GM12878 (cell line): ENCODE results near the gene RPL18. TPM values are rescaled to one million over a fixed set of nuclear protein-coding genes. Genes with fewer than 3 reads are reported as not detected.
A peak's percentile ranks its signal among the peaks of the same experiment; 100 is the strongest.

Source experiments
- ATAC-seq: fragments of 200-7000 bp; cut with Tn5 transposase; 3 replicates; pipeline ENCODE4 v1.9.1; 2020; ENCODE audit warnings: mild to moderate bottlenecking, moderate library complexity
- BruUV-seq: library from RNA; stranded (reverse); fragments of 400-500 nt; replicated peaks from 2 replicates; lab custom pipeline; 2021; lab: Mats Ljungman, UMichigan
- CTCF ChIA-PET: fragments of 300-600 bp; sonication (Branson Sonifier 250); formaldehyde crosslinking; extraction: SDS; loops from one replicate; lab custom pipeline; 2021; ENCODE audit warnings: inconsistent platforms; lab: Yijun Ruan, JAX
- POLR2A ChIA-PET: fragments of 350-600 bp; formaldehyde crosslinking; extraction: SDS; loops from one replicate; lab custom pipeline; 2021; ENCODE audit warnings: inconsistent platforms; lab: Charles Lee
- RAD21 ChIA-PET: fragments of 300-600 bp; sonication (Branson Sonifier 250); formaldehyde crosslinking; loops from one replicate; lab custom pipeline; 2023; ENCODE audit warnings: antibody characterized with exemption; ENCODE audit not compliant: unreplicated experiment; lab: Charles Lee
- SMC1A ChIA-PET: fragments of 300-600 bp; sonication (Branson Sonifier 250); formaldehyde crosslinking; loops from one replicate; lab custom pipeline; 2023; ENCODE audit not compliant: unreplicated experiment, uncharacterized antibody; lab: Charles Lee
- DNase-seq: peaks from one replicate; pipeline ENCODE4 v3.0.0-alpha.2; 2011; ENCODE audit warnings: low read depth, low spot score
- FAIRE-seq: peaks from 3 replicates; lab custom pipeline; 2011; peaks lifted over from hg19 to GRCh38; lab: Jason Lieb, UNC
- H2AFZ ChIP-seq: 2 replicates; pipeline ENCODE4 v1.6.0; 2011; ENCODE audit warnings: low read depth, low read length, control low read depth; ENCODE audit not compliant: control insufficient read depth
- H3K27ac ChIP-seq: 2 replicates; pipeline ENCODE4 v1.5.1; 2011; ENCODE audit warnings: control low read depth; ENCODE audit not compliant: control insufficient read depth, insufficient read depth
- H3K27me3 ChIP-seq, 2 experiments: replicated peaks in 1 of 2; 2 replicates each; pipeline versions ENCODE4 v1.6.0 to v1.6.1; 2011; ENCODE audit warnings: low read length in 1 of 2; ENCODE audit not compliant: control insufficient read depth in 2 of 2, insufficient read depth in 2 of 2
- H3K36me3 ChIP-seq, 2 experiments: 2 replicates each; pipeline ENCODE4 v1.5.1; 2011; ENCODE audit warnings: low read length in 1 of 2; ENCODE audit not compliant: control insufficient read depth in 2 of 2, insufficient read depth in 2 of 2
- H3K4me1 ChIP-seq: 2 replicates; pipeline ENCODE4 v1.6.1; 2011; ENCODE audit warnings: mild to moderate bottlenecking, low read length, moderate library complexity, mixed read lengths; ENCODE audit not compliant: control insufficient read depth, insufficient read depth
- H3K4me2 ChIP-seq: 2 replicates; pipeline ENCODE4 v1.6.0; 2011; ENCODE audit warnings: control low read depth; ENCODE audit not compliant: control insufficient read depth, insufficient read depth
- H3K4me3 ChIP-seq: fragments of 200-600 bp; sonication (generic); 2 replicates; pipeline ENCODE4 v1.5.1; 2016
- H3K79me2 ChIP-seq: 2 replicates; pipeline ENCODE4 v1.6.0; 2011; ENCODE audit warnings: low read length; ENCODE audit not compliant: control insufficient read depth, insufficient read depth
- H3K9ac ChIP-seq: 2 replicates; pipeline ENCODE4 v1.8.0; 2011; ENCODE audit warnings: low read length, control low read depth, mixed read lengths; ENCODE audit not compliant: control insufficient read depth, insufficient read depth
- H3K9me3 ChIP-seq: replicated peaks from 3 replicates; pipeline ENCODE4 v1.5.1; 2011; ENCODE audit warnings: mild to moderate bottlenecking, low read length; ENCODE audit not compliant: control insufficient read depth, insufficient read depth
- H4K20me1 ChIP-seq: 2 replicates; pipeline ENCODE4 v1.6.0; 2011; ENCODE audit not compliant: control insufficient read depth, insufficient read depth
- ATF7 ChIP-seq: fragments of 450-650 bp; IDR thresholded peaks from 2 replicates; pipeline ENCODE4 v1.6.1; 2016; ENCODE audit warnings: low read depth, mild to moderate bottlenecking
- NR2F1 ChIP-seq: fragments of 450-650 bp; conservative IDR thresholded peaks from 2 replicates; pipeline ENCODE4 v1.6.1; 2017; ENCODE audit warnings: mild to moderate bottlenecking
- POLR2A ChIP-seq: IDR thresholded peaks from 2 replicates; pipeline ENCODE4 v1.6.1; 2011; ENCODE audit warnings: low read depth, mild to moderate bottlenecking, low read length
- POLR2AphosphoS5 ChIP-seq: IDR thresholded peaks from 2 replicates; pipeline ENCODE4 v1.6.1; 2011; ENCODE audit warnings: mild to moderate bottlenecking, low read length, inconsistent platforms
- WGBS: methylation state at CpG from one replicate; pipeline ENCODE4 v1.1.6; 2016; ENCODE audit warnings: low lambda C conversion rate; ENCODE audit not compliant: insufficient replicate concordance, insufficient coverage; ENCODE audit errors: missing lambda C conversion rate; 5-methylcytosine and 5-hydroxymethylcytosine counted together
- in situ Hi-C: fragments of 300-500 bp; cut with MboI; formaldehyde crosslinking; loops from 9 replicates; pipeline ENCODE4 v1.14.3; 2018; ENCODE audit warnings: mixed read lengths
- intact Hi-C: fragments of 100-400 bp; cut with micrococcal nuclease; formaldehyde crosslinking; loops from one replicate; pipeline ENCODE4 v1.14.2; 2022; ENCODE audit not compliant: unreplicated experiment
- polyA plus RNA-seq, 11 experiments: library from polyadenylated mRNA; depleted of rRNA in 4 of 11; unstranded in 6 of 11; stranded (reverse) in 5 of 11; fragments of >200 nt; fragmentation: Nextera tagmentation in 4 of 11; fragmentation: Illumina TruSeq in 1 of 11; extraction: Ambion mirVana in 4 of 11; extraction: Trizol in 1 of 11; gene quantifications; 1 replicate in 1 of 11; 2 replicates in 10 of 11; pipeline versions ENCODE4 v1.2.1 to v1.2.3, GENCODE V29; 2011 to 2016; ENCODE audit warnings: inconsistent platforms in 2 of 11, missing spikeins in 2 of 11, low read depth in 1 of 11
- total RNA-seq, 4 experiments: library from RNA; depleted of rRNA in 3 of 4; stranded (reverse); fragments of >200 nt in 3 of 4; fragmentation: Illumina TruSeq in 1 of 4; extraction: Trizol in 1 of 4; gene quantifications; 2 replicates each; pipeline versions ENCODE4 v1.2.1 to v1.2.3, GENCODE V29; 2013 to 2021
- TF ChIP-seq, protein P1 (sequence below): fragments of 150-350 bp; IDR thresholded peaks from 2 replicates; pipeline ENCODE4 v1.6.1; 2014; ENCODE audit warnings: mild to moderate bottlenecking, low read depth, low read length

The RPL18 gene
- total and polyA plus RNA-seq, 10 of the 15 experiments (the other 5 are each of a cell fraction or from before 2014, with no cell fraction given): 393 to 4,267 (median 2,019) TPM

GRCh38 chr19:48616041-48616436, 2.9 kb downstream of the RPL18 start:
- ChIA-PET POLR2A (interaction anchor here (1.0 kb wide), 1 partner anchor 41 kb away, joined by 4 read pairs; no protein-coding TSS in a partner anchor), RAD21 (no interaction called here), CTCF (interaction anchor here (1.8 kb wide), 1 partner anchor 225 kb away, joined by 5 read pairs; the partner anchor contains the start of gene KDELR1), SMC1A (interaction anchor here (1.1 kb wide), 1 partner anchor 110 kb away, joined by 3 read pairs; no protein-coding TSS in a partner anchor)
- Histone ChIP-seq H3K4me2 (peak overlapping the region; percentile 88), H3K9ac (no peak overlapping the region), H3K27ac (no peak overlapping the region), H3K27me3 (no peaks in the 10 kb centered on the region), H3K4me1 (peaks cover 14% of the 10 kb centered on the region), H3K4me3 (no peak overlapping the region), H3K79me2 (peaks cover 46% of the 10 kb centered on the region), H4K20me1 (peaks cover 15% of the 10 kb centered on the region), H3K36me3 (peaks cover 25 to 32% of the 10 kb centered on the region in 2 experiments), H2AFZ (no peak overlapping the region), H3K9me3 (no peaks in the 10 kb centered on the region)
- WGBS: 92% methylated on average over 16 of the region's 16 CpGs
- ATAC-seq (no peak), DNase-seq (no peak), FAIRE-seq (no peak)
- no TSS peak for BruUV-seq
- TF ChIP-seq POLR2AphosphoS5 (peak; percentile 55; the same call in 1 of the 2 replicates), NR2F1 (no peak), ATF7 (no peak), POLR2A (peak; percentile 7; the same call in 1 of the 2 replicates)
- TF ChIP-seq, protein P1, sequence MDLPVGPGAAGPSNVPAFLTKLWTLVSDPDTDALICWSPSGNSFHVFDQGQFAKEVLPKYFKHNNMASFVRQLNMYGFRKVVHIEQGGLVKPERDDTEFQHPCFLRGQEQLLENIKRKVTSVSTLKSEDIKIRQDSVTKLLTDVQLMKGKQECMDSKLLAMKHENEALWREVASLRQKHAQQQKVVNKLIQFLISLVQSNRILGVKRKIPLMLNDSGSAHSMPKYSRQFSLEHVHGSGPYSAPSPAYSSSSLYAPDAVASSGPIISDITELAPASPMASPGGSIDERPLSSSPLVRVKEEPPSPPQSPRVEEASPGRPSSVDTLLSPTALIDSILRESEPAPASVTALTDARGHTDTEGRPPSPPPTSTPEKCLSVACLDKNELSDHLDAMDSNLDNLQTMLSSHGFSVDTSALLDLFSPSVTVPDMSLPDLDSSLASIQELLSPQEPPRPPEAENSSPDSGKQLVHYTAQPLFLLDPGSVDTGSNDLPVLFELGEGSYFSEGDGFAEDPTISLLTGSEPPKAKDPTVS: no peak
- intact Hi-C loops (no loop called here), in situ Hi-C loops (no loop called here)
